Peyer's patch (tissue), 4 donors: ENCODE results near the gene ANO8. TPM values are rescaled to one million over a fixed set of nuclear protein-coding genes. Genes with fewer than 3 reads are reported as not detected.

Source experiments
- DNase-seq, 3 donors: peaks; one replicate each; pipeline ENCODE4 v3.0.0-alpha.2; 2017 to 2019
- H3K27ac ChIP-seq, 4 donors: fragments of 200-600 bp; sonication (generic); one replicate each; pipeline ENCODE4 v1.5.1; 2016 to 2019
- H3K27me3 ChIP-seq, 2 donors: fragments of 200-600 bp; sonication (generic); one replicate each; pipeline ENCODE4 v1.5.1; 2019
- H3K36me3 ChIP-seq, 3 donors: fragments of 200-600 bp; sonication (generic); one replicate each; pipeline ENCODE4 v1.5.1; 2016 to 2019
- H3K4me1 ChIP-seq, 4 donors: fragments of 200-600 bp; sonication (generic); one replicate each; pipeline ENCODE4 v1.5.1; 2016 to 2019
- H3K4me3 ChIP-seq, 4 donors: fragments of 200-600 bp; sonication (generic); 1 replicate in 3 of 4; 2 replicates in 1 of 4; pipeline ENCODE4 v1.5.1; 2016 to 2019; ENCODE audit warnings: mild to moderate bottlenecking in 1 of 4
- H3K9me3 ChIP-seq, 4 donors: fragments of 200-600 bp; sonication (generic); one replicate each; pipeline ENCODE4 v1.5.1; 2016 to 2019; ENCODE audit warnings: mild to moderate bottlenecking in 1 of 4
- CTCF ChIP-seq, 6 experiments: fragments of 450-650 bp in 4 of 6; fragments of 200-600 bp in 2 of 6; sonication (generic) in 1 of 6; IDR thresholded peaks; one replicate each; pipeline ENCODE4 v1.5.1; 2017 to 2019; ENCODE audit warnings: antibody characterized with exemption in 6 of 6, mild to moderate bottlenecking in 3 of 6, moderate library complexity in 1 of 6
- POLR2A ChIP-seq, 2 donors: fragments of 450-650 bp; IDR thresholded peaks; one replicate each; pipeline ENCODE4 v1.5.1; 2017; ENCODE audit warnings: antibody characterized with exemption in 2 of 2, mild to moderate bottlenecking in 2 of 2, moderate library complexity in 2 of 2
- total RNA-seq, 4 donors: library from RNA; depleted of rRNA; stranded (reverse); fragments of >200 nt; gene quantifications; one replicate each; pipeline ENCODE4 v1.1.0, GENCODE V29; 2016

Gene ANO8, protein sequence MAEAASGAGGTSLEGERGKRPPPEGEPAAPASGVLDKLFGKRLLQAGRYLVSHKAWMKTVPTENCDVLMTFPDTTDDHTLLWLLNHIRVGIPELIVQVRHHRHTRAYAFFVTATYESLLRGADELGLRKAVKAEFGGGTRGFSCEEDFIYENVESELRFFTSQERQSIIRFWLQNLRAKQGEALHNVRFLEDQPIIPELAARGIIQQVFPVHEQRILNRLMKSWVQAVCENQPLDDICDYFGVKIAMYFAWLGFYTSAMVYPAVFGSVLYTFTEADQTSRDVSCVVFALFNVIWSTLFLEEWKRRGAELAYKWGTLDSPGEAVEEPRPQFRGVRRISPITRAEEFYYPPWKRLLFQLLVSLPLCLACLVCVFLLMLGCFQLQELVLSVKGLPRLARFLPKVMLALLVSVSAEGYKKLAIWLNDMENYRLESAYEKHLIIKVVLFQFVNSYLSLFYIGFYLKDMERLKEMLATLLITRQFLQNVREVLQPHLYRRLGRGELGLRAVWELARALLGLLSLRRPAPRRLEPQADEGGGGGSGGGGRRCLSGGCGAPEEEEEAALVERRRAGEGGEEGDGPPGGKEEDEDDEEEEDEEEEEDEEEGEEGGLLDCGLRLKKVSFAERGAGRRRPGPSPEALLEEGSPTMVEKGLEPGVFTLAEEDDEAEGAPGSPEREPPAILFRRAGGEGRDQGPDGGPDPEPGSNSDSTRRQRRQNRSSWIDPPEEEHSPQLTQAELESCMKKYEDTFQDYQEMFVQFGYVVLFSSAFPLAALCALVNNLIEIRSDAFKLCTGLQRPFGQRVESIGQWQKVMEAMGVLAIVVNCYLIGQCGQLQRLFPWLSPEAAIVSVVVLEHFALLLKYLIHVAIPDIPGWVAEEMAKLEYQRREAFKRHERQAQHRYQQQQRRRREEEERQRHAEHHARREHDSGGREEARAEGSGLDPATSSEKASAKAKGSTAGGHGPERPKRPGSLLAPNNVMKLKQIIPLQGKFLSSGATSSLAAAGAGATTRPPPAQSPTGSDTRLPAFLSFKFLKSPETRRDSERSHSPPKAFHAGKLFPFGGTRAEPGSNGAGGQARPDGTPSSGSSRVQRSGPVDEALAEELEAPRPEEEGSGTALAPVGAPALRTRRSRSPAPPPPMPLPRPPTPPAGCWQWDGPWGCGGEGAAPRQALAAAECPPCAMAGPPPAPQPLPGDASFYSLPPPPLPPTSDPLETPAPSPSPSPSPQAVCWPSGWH
- 10 to 100 TPM; 10.3 to 18.9 (median 16.0) TPM for total RNA-seq

- TF ChIP-seq CTCF (IDR thresholded peaks at IDR 0.05) = no peak
- TF ChIP-seq POLR2A (IDR thresholded peaks at IDR 0.05) = peak in 1 of 2 donors; percentile 71
- Histone ChIP-seq H3K36me3 (no peaks in the 10 kb centered on the region), H3K27me3 (peaks cover 0 to under 1% of the 10 kb centered on the region in 2 donors), H3K4me3 (peak within 1 kb of the TSS; percentile 57 to 90 (median 66)), H3K9me3 (no peaks in the 10 kb centered on the region), H3K4me1 (peaks cover 5 to 37% (median 15%) of the 10 kb centered on the region in 4 donors), H3K27ac (peak within 1 kb of the TSS; percentile 38 to 82 (median 66))
- peak; percentile 89 to 97 (median 95) for DNase-seq
These were observed at the start of gene ANO8 for GRCh38 chr19:17334414-17335409. Gene ANO8, minus strand, starts transcription at chr19:17334855. Its CDS starts 185 bp downstream, at chr19:17334670.

- H3K9me3 ChIP-seq = no peaks in the 10 kb centered on the region
- TF ChIP-seq CTCF (IDR thresholded peaks at IDR 0.05) (no peak), POLR2A (IDR thresholded peaks at IDR 0.05) (no peak)
- no peak overlapping the region for H3K4me3 ChIP-seq
- no peak for DNase-seq
- H3K36me3 ChIP-seq = no peaks in the 10 kb centered on the region
- no peak overlapping the region for H3K27ac ChIP-seq
- H3K27me3 ChIP-seq = no peaks in the 10 kb centered on the region
- no peaks in the 10 kb centered on the region for H3K4me1 ChIP-seq
These were observed 45.9 kb upstream of the ANO8 start for GRCh38 chr19:17380426-17381138.

- Histone ChIP-seq H3K4me3 (no peak overlapping the region), H3K4me1 (no peaks in the 10 kb centered on the region), H3K36me3 (no peaks in the 10 kb centered on the region), H3K27ac (no peak overlapping the region), H3K9me3 (no peaks in the 10 kb centered on the region), H3K27me3 (no peaks in the 10 kb centered on the region)
- no peak for DNase-seq
- TF ChIP-seq POLR2A (IDR thresholded peaks at IDR 0.05) = no peak
- TF ChIP-seq CTCF (IDR thresholded peaks at IDR 0.05) = no peak
These were observed 44.6 kb upstream of the ANO8 start for GRCh38 chr19:17379221-17379631.

GRCh38 chr19:17378271-17378670, 43.6 kb upstream of the ANO8 start:
- H3K4me1 ChIP-seq = no peaks in the 10 kb centered on the region
- no peak overlapping the region for H3K4me3 ChIP-seq
- no peak overlapping the region for H3K27ac ChIP-seq
- TF ChIP-seq POLR2A (IDR thresholded peaks at IDR 0.05) (no peak), CTCF (IDR thresholded peaks at IDR 0.05) (no peak)
- H3K9me3 ChIP-seq = no peaks in the 10 kb centered on the region
- DNase-seq = no peak
- H3K27me3 ChIP-seq = no peaks in the 10 kb centered on the region
- H3K36me3 ChIP-seq = no peaks in the 10 kb centered on the region
